Activated gamma-delta T cell (primary cell): Measurements from ENCODE around the gene MSANTD2.

Source experiments
- DNase-seq: peaks from one replicate; lab custom pipeline; 2025; lab: John Stamatoyannopoulos, UW

MSANTD2 gene

DNA sequence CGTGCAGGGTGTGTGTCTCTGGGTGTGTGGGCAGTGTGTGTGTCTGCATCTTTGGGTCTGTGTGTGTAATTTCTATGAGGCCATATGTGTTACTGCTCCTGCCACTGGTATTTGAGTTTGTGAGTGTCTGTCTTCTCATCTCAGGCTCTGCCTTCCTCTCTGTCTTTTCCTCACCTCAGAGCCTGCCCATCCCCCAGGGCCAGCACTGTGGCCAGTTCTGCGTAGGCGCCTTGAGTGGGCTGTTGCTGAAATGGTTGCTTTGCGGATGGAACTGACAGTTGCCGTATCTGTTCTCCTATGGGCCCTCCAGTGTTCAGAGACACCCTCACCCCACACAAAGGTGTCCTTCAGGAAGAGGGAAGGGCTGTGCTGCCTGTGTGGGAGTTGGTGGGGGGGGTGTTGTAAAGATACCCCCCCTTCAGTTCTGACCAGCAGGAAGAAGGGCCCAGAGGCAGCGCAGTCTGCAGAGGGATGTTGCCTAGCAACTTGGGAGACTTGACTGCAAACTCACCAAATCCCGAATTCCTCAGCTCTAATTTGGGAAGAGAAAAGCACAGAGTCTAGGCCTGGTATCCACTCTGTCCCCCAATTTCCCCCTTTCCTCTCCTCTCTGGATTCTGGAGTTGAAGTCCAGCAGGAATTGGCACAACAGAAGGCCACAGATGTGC is 62.4 kb downstream of the MSANTD2 start:
- DNase-seq = no peak

DNA sequence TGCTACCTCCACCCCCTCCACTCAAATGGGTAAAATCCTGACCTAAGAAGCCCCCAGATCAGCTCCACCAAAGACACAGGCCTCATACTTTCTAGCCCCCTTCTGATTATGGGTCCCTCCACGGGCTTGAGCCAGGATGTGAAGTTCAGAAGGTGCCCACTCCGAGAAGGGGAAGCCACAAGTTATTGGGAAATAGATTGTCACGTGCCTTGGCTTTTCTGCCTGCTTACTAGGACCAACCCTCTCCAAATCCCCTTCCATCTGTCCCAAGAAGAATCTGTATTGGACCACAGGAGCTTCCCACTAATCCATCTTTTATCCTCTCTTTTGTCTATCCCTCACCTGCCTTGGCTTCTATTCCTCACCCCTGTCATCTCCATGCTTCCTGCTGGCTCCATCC is 63.5 kb downstream of the MSANTD2 start:
- DNase-seq = no peak

DNA sequence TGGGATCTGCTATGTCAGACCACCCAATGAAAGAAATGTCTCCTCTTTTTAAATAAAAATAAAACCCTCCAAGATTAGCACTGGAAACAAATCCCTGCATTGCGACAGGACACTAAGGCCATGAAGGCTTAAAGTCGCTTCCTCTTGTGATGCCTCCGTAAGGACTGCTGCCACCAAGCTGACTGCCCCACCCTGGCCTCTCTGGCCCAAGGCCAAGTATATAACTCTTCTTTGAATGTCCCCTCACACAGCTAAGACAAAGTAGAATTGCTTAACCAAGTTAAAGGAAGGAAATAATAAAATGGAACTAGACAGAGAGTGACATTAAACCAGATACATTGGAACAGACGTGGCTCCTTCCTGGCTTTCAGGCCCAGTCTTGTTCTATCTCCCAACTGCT is 68.0 kb downstream of the MSANTD2 start:
- no peak for DNase-seq

DNA sequence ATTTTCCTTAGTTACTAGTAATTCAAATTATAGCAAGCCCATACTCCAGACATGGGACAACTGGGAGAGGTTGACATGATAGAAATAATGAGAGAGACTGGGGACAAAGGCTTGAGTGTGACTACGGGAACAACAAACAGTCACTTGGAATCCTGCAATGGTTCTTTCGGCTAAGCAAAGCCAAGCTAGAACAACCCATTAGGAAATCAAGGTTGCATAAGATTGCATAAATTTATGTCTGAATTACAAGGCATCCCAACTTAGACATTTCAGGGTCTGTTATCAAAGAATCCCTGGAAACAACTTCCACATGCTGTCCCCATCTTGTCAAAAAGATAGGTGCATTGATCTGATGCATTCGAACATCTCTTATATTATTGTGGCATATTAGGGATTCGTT is 70.6 kb downstream of the MSANTD2 start:
- DNase-seq = no peak

DNA sequence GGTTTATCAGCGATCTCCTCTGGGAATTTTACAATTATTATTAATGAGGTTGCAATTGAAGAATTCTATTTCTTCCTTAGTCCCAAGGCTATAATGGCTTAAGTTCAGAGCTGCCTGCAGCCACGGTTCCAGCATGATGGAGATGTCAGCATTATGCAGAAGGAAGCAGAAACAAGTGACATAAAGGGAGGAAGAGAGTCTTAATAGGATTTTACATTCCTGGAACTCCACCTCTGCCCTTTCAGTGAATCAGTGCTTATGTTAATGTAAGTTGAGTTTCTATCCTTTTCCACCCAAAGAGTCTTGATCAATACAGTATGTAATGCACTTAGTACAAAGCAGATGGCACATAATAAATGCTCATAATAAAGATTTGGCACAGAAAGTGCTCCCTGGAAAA is 72.1 kb downstream of the MSANTD2 start:
- no peak for DNase-seq

DNA sequence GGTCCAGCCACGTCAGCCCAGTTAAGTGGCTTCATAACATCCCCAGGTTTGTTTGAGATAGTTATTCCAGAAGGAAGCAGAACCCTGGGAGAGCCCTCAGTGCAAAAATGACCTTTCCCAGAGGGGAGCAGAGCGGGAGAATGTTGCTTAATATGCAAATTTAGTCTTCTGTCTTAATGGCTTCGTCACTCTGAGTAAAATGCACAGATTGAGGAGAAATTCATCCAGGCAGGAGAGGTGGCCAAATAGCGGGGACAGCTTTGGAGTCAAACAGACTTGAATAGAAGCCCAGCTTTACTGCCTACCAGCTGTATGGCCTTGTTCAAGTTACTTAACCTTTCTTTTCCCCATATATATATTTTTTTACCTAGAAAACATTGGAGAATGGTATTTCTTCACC is 72.7 kb downstream of the MSANTD2 start:
- no peak for DNase-seq

DNA sequence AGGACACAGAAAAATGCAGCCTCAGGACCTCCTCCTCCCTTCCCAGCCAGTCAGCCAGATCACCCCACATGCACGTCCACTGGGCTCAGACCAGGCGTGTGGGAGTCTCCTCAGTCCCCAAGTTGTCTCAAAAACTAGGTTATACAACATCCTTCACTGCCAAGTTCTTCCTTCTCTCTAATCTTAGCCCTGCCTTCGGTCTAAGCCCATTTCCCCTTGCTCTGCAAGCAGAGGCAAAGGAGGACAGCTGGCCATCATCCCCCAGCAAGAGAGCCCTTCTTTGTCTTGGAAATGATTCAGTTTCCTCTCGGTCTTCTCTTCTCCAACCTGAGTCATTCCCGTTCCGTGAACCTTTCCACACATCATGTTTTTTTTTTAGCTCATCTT is 74.5 kb downstream of the MSANTD2 start:
- no peak for DNase-seq

DNA sequence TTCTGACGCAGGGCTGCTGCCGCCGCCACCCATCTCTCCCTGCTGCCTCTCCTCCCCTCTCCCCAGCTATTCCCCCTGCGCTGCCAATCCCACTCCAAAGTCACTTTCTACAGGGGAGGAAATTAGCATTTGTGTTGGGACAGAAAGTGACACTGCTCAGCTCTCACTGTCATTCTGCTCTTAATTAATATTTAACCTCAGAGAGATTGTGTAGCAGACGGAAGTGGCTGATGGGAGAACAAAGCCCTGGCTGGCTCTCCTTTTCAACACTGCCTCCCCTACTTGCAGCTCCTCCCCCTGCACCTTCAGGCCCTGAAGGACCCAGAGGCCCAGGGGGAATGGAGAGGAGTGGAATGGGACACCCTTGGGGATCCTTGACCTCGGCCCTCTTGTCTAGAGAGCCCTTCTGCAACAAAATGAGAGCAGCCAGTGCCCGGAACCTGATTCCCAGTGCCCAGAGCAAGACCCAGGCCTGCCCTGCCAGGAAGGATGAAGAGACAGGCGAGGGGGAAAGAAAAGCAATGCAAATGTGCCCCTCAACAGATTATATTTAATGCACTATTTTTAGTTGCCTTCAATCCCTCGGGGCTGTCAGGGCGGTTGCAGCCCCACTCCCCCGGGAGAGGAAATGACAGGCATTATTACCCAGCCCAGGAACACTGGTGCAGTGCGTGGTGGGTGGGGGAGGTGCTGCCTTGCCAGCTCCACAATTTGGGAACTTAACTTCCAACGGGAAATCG is 75.1 kb downstream of the MSANTD2 start:
- no peak for DNase-seq

DNA sequence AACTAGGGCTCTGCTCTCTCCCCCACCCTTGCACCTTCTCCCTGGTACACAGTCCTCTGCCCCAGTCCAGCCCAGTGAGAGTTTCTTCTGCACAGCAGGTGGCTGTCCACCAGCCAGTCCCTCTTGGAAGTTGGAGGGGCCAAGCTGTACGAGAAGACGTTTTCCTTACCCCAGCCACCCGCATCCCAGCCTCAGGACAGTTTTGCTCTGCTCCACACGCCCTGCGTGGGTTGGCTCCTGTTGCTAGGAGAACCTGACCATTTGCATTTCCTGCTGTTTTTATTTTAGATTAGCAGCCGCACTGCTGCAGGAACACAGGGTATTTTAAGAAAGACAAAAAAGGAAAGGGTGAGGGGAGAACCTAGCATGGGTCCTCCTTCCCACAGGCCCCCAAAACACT is 78.0 kb downstream of the MSANTD2 start:
- DNase-seq = no peak

DNA sequence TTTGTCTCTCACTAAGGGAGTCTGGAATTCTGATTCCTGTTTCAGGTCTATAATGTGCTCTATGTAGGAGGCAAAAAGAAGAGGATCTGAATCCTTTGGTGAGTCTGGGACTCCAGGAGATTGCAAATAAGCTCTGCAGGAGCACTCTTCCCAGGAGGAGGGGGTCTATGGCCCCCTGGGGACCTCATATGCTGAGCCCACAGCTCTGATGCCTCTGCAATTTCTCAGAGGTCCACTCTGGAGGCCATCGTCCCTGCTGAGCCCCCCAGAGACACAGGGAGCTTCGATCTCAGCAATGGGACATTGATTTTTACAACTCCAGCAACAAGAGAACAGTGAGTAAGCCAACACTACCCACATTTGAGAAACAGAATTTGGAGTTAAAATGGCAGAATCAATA is 80.7 kb downstream of the MSANTD2 start:
- DNase-seq = no peak

DNA sequence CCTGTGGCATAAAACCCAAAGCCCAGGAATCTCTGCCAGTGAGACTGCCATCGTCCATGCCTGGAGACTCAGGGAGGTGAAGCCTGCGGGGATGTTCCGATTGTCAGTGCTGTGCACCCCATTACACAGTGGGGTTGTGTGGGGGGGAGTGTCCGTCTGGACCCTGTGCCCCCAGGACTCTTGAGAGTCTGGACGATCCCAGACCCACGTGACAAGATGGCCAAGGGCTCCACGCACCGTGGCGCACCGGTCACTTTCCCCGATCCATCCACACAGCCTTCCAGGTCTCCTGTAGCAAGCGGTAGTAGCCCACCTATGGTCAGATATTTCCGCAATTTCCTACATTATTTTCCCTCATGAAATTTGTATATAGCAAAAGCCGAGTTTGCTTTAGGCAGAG is 81.4 kb downstream of the MSANTD2 start:
- no peak for DNase-seq

DNA sequence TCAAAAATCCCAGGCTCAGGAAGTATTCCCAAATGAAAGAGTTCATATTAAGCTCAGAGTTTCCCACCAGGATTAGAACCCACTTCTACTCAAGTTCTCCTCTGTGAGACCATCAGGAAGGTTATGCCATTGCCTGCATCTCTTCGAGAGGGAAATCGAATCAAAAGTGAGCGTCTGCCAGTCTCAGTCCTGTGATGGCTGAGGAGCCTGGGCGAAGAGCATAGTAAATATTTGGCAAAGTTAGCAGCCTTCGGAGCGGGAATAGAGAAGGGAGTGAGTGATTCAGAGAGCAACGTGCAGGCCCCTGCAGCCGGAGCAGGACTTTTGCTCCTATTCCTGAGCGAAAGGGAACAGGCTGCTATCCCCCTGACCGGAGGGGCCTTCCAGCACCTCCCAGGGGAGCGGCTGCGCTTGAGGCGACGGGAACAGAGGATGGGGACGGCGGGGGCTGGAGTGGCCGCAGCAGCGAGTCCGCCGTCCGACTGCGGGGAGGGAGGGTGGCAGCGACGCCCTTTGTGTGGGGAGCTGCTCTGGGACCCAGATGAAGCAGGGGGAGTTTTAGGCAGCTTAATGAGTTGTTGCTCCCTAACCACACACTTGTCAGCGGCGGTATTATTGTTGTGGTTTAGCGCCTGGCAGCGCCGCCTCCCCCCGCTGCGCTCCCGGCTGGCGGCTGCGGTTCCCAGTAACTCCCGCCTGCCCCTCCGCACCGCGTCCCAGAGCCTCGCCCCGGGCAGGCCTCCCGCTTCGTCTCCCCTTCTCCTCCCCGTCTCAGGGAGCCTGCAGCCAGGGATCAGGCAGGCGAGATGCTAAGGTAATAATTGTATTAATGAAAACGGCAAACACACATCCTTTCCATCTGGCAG is 82.2 kb downstream of the MSANTD2 start:
- peak; percentile 21 for DNase-seq

DNA sequence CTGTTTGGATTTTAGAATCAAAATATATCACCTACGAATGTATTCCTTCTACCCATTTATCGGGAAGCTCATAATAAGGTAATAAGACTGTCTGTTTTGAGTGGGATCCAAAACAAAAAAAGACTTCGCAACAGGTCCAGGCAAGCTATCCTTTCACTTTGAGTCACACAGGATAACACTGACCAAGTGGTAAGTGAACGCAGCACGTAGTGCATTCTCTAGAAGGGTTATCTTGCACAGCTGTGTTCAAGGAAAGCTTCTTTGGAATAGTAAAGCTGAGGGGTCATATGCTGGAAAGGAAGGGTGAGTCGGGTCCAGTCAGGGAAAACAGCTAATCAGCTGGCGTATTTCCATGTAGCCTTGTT is 82.8 kb downstream of the MSANTD2 start:
- DNase-seq = no peak

DNA sequence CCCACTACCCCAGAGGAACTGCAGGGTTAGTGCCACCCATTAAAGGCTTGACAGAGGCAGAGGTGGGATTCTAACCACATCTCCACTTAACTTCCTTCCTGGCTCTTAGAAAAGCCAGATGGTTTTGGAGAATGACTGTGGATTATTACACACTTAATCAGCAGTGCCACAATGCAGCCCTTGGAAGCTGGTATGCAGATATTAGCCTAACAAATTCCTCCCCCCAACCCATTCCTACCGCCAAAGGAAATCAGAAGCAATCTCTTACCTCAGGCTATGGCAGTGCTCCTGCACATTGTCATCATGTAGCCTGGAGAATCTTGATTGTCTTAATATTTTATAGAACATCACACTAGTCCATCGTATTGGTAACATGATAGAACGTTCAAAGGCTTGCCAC is 83.6 kb downstream of the MSANTD2 start:
- DNase-seq = no peak
